ENCODE measurements around the gene SCG3.

The SCG3 gene

GRCh38 chr15:51688863-51689262 lies 7.6 kb downstream of the SCG3 start:
- TF ChIP-seq SIN3A (IDR thresholded peaks at IDR 0.05; ENCODE audit: borderline replicate concordance, insufficient read depth, low read length) (no peak), POLR2AphosphoS5 (IDR thresholded peaks at IDR 0.05; ENCODE audit: low read depth, low read length) (no peak), FOXP2 (optimal IDR thresholded peaks at IDR 0.05; ENCODE audit: borderline replicate concordance, extremely low read depth, extremely low read length, insufficient read depth) (no peak), TAF1 (IDR thresholded peaks at IDR 0.05; ENCODE audit: borderline replicate concordance, insufficient read depth, low read length) (no peak)
- TF ChIP-seq, protein P1, sequence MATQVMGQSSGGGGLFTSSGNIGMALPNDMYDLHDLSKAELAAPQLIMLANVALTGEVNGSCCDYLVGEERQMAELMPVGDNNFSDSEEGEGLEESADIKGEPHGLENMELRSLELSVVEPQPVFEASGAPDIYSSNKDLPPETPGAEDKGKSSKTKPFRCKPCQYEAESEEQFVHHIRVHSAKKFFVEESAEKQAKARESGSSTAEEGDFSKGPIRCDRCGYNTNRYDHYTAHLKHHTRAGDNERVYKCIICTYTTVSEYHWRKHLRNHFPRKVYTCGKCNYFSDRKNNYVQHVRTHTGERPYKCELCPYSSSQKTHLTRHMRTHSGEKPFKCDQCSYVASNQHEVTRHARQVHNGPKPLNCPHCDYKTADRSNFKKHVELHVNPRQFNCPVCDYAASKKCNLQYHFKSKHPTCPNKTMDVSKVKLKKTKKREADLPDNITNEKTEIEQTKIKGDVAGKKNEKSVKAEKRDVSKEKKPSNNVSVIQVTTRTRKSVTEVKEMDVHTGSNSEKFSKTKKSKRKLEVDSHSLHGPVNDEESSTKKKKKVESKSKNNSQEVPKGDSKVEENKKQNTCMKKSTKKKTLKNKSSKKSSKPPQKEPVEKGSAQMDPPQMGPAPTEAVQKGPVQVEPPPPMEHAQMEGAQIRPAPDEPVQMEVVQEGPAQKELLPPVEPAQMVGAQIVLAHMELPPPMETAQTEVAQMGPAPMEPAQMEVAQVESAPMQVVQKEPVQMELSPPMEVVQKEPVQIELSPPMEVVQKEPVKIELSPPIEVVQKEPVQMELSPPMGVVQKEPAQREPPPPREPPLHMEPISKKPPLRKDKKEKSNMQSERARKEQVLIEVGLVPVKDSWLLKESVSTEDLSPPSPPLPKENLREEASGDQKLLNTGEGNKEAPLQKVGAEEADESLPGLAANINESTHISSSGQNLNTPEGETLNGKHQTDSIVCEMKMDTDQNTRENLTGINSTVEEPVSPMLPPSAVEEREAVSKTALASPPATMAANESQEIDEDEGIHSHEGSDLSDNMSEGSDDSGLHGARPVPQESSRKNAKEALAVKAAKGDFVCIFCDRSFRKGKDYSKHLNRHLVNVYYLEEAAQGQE (IDR thresholded peaks at IDR 0.05; ENCODE audit: insufficient read depth in 1 of 2, low read depth in 2 of 2, low read length in 2 of 2) = no peak

DNA sequence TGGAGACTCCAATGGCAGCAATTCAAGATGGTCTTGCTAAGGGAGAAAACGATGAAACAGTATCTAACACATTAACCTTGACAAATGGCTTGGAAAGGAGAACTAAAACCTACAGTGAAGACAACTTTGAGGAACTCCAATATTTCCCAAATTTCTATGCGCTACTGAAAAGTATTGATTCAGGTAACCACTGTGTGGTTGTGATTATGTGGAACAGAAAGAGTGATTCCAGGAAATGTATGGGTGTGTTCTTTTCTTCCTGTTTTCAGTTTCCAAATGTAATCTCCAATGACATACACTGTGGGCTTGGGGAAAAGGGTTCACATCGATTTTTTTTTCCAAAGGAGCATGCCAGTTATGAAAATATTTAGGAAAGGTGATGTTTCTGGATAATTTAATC lies 10.9 kb downstream of the SCG3 start:
- TF ChIP-seq, protein P1 (IDR thresholded peaks at IDR 0.05; ENCODE audit: insufficient read depth in 1 of 2, low read depth in 2 of 2, low read length in 2 of 2) = no peak
- TF ChIP-seq POLR2AphosphoS5 (IDR thresholded peaks at IDR 0.05; ENCODE audit: low read depth, low read length) = no peak
- no peak for TF ChIP-seq SIN3A (IDR thresholded peaks at IDR 0.05; ENCODE audit: borderline replicate concordance, insufficient read depth, low read length)
- no peak for TF ChIP-seq TAF1 (IDR thresholded peaks at IDR 0.05; ENCODE audit: borderline replicate concordance, insufficient read depth, low read length)
- TF ChIP-seq FOXP2 (optimal IDR thresholded peaks at IDR 0.05; ENCODE audit: borderline replicate concordance, extremely low read depth, extremely low read length, insufficient read depth) = no peak

GRCh38 chr15:51696566-51696965 lies 15.3 kb downstream of the SCG3 start:
- TF ChIP-seq TAF1 (IDR thresholded peaks at IDR 0.05; ENCODE audit: borderline replicate concordance, insufficient read depth, low read length) = no peak
- no peak for TF ChIP-seq POLR2AphosphoS5 (IDR thresholded peaks at IDR 0.05; ENCODE audit: low read depth, low read length)
- TF ChIP-seq SIN3A (IDR thresholded peaks at IDR 0.05; ENCODE audit: borderline replicate concordance, insufficient read depth, low read length) = no peak
- no peak for TF ChIP-seq FOXP2 (optimal IDR thresholded peaks at IDR 0.05; ENCODE audit: borderline replicate concordance, extremely low read depth, extremely low read length, insufficient read depth)
- TF ChIP-seq, protein P1 (IDR thresholded peaks at IDR 0.05; ENCODE audit: insufficient read depth in 1 of 2, low read depth in 2 of 2, low read length in 2 of 2) = no peak

DNA sequence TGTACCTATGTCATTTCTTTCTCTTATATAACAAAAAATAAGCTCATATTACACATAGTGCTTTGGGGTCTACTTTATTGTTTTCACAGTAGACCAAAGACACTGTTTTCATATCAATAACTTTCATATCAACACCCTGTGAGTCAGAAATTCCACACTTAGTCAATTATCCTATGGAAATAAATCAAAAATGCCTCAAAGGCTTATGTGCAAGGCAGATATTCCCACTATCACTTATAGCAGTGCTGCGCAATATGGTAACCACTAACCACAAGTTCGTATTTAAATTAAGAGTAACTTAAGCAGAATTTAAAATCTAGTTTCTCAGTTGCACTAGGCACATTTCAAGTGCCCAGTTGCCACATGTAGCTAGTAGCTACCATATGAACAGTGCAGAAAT lies 15.9 kb downstream of the SCG3 start:
- TF ChIP-seq SIN3A (IDR thresholded peaks at IDR 0.05; ENCODE audit: borderline replicate concordance, insufficient read depth, low read length) = no peak

GRCh38 chr15:51699373-51699772 lies 18.1 kb downstream of the SCG3 start:
- no peak for TF ChIP-seq POLR2AphosphoS5 (IDR thresholded peaks at IDR 0.05; ENCODE audit: low read depth, low read length)
- TF ChIP-seq, protein P1 (IDR thresholded peaks at IDR 0.05; ENCODE audit: insufficient read depth in 1 of 2, low read depth in 2 of 2, low read length in 2 of 2) = no peak
- TF ChIP-seq SIN3A (IDR thresholded peaks at IDR 0.05; ENCODE audit: borderline replicate concordance, insufficient read depth, low read length) = no peak
- TF ChIP-seq FOXP2 (optimal IDR thresholded peaks at IDR 0.05; ENCODE audit: borderline replicate concordance, extremely low read depth, extremely low read length, insufficient read depth) = no peak
- no peak for TF ChIP-seq TAF1 (IDR thresholded peaks at IDR 0.05; ENCODE audit: borderline replicate concordance, insufficient read depth, low read length)
